AG09309 (cell line): ENCODE data around the gene GNA12.

Experiments
- DNase-seq: peaks from one replicate; pipeline ENCODE4 v3.0.0-alpha.2; 2010; ENCODE audit warnings: low read depth
- H3K4me3 ChIP-seq: 2 replicates; pipeline ENCODE4 v1.5.1; 2011; ENCODE audit warnings: mild to moderate bottlenecking, low read depth, low read length, moderate library complexity; ENCODE audit not compliant: control insufficient read depth
- CTCF ChIP-seq: IDR thresholded peaks from 2 replicates; pipeline ENCODE4 v1.5.1; 2011; ENCODE audit warnings: mild to moderate bottlenecking, low read depth, low read length, inconsistent platforms; ENCODE audit not compliant: insufficient read depth, control insufficient read depth; ENCODE audit errors: missing control alignments

The GNA12 gene

DNA sequence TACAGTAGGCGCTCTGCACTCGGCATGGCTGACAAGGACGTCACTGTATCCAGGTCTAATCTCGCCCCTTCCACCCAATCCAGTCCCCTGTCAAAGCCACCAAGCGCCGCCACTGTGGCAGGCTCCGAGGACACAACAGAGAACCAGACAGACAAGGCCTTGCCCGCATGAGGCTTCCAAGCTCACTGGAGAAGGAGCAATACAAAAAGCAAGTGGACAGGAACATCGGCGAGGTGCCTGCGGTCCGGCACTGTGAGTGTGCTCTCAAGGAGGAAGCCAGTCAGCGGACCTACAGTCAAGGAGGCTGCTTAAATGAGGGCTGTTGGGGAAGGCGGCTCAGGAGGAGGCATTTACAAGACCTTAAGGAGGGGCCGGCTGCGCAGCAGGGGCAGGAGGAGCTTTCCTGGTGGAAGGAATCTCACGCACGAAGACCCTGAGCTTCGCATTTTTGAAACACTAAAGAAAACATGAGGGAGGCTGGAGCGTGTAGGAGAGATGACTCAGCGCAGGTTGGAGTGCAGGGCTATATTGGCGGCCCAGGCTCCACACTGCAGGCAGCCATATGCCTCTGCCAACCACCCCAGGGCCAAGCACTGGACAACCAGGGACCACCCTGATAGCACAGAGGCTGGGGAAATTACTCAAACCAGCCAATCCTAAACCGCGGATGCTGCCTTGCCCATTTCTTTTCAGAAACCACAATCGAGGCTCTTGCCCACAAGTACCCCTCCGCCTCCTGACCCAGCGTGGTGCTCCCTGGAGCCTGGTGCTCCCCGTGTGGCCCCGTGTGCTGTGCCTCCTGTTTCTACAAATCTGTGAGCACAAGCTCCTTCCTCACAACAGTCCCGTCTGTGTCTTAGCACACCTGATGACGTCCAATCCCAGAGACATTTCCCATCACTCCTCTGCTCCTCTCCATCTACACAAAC lies 28.9 kb downstream of the GNA12 start:
- H3K4me3 ChIP-seq = no peak overlapping the region
- no peak for DNase-seq
- TF ChIP-seq CTCF = no peak

- no peak for DNase-seq
- H3K4me3 ChIP-seq = no peak overlapping the region
- no peak for TF ChIP-seq CTCF
Observed at GRCh38 chr7:2814186-2814945, 29.7 kb downstream of the GNA12 start.

DNA sequence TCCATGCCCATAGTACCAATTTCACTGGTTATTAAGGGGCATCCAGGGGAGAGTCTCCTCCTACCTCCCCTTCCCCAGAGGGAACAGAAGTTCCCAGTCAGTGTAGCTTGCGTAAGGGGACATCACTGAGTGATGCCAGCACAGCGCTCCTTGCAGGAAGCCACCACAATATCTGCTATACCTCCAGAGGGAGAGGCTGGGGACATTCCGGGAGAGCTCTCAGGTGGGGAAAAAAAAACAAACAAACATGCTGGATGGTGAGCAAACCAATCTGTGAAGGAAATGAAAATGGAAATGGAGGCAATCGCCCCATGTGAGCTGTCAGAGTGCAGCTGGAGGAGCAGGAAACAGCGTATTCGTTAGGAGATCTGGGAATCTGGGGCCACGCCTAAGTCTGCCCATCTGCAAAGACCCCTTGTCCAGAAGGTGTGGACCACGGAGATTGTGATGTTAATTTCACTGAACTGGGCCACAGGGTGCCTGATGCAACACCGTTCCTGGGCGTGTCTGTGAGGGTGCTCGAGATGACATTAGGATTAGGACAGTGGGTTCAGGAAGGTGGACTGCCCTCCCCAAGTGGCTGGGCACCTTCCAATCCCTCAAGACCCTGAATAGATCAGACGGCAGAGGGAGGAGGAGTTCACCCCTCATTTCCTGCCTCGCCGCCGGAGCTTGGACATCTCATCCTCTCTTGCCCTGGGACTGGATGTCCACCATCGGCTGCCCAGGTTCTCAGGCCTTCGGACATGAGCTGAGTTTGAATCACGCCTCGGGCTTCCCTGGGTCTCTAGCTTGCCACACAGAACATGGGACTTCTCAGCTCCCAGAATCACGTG lies 30.5 kb downstream of the GNA12 start:
- DNase-seq = no peak
- no peak for TF ChIP-seq CTCF
- no peak overlapping the region for H3K4me3 ChIP-seq

- no peak for TF ChIP-seq CTCF
- DNase-seq = no peak
- no peak overlapping the region for H3K4me3 ChIP-seq
Observed at GRCh38 chr7:2812831-2813230, 31.3 kb downstream of the GNA12 start.

DNA sequence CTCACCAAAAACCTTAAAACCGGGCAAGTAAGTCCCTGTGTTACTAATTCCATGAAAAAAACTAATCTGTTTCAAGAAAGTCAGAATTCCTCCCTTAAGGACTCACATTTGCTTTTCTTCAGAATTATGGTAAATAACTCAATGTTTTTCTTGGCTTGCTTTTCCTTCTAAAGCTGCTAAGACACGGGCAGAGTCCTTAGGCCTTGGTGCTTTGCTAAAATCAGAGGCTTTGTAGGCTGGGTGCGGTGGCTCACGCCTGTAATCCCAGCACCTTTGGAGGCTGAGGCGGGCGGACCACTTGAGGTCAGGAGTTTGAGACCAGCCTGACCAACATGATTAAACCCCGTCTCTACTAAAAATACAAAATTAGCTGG lies 32.0 kb downstream of the GNA12 start:
- no peak overlapping the region for H3K4me3 ChIP-seq
- TF ChIP-seq CTCF = no peak
- no peak for DNase-seq

DNA sequence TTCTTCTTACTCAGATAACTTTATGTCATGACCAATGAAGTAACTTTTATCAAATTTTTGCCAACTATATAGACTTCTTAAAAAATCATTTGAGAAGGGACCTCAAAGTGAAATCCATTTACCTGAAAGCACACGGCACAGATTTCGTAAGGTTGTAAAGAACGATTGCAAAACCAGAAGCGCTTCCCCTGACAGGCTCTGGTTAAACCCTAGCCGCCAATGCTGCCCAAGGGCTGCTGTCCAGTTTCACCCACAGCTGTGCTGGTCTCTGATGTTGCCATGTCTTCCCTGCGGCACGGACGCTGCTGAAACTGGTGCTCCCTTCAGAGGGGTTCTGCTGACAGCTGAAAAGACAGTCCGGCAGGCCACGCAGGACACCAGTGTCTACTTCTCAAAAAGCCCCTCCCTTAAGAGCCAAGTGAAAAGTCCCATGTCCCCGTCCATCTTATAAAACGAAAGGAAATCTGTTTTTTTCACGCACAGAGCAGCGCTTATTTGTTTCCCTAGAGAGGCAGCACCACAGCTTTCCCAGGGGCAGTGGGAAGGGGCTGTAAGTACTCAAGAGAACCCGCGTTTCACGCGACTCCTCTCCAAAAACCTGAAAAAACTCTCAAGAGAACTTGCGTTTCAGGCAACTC lies 32.5 kb downstream of the GNA12 start:
- no peak for DNase-seq
- no peak for TF ChIP-seq CTCF

More for the DNA sequence above, 32.5 kb downstream of the GNA12 start:
- H3K4me3 ChIP-seq = no peak overlapping the region
